MCF 10A (cell line): ENCODE results near the gene HYAL3. TPM values are rescaled to one million over a fixed set of nuclear protein-coding genes. Genes with fewer than 3 reads are reported as not detected.

Experiments used
- BruUV-seq: library from RNA; stranded (reverse); fragments of 400-500 nt; replicated peaks from 2 replicates; lab custom pipeline; 2021; lab: Mats Ljungman, UMichigan
- CTCF ChIA-PET: fragments of 300-600 bp; sonication (Branson Sonifier 250); formaldehyde crosslinking; extraction: SDS; loops from one replicate; lab custom pipeline; 2021; ENCODE audit warnings: antibody characterized with exemption, inconsistent platforms; lab: Yijun Ruan, JAX
- POLR2A ChIA-PET: fragments of 300-600, 350-650 bp; sonication (Branson Sonifier 250); formaldehyde crosslinking; extraction: SDS; loops from one replicate; lab custom pipeline; 2020; ENCODE audit warnings: antibody characterized with exemption, inconsistent platforms; lab: Yijun Ruan, JAX
- DNase-seq: peaks from one replicate; pipeline ENCODE4 v3.0.0-alpha.2; 2018; ENCODE audit not compliant: unreplicated experiment
- H3K27ac Mint-ChIP-seq: one replicate; pipeline ENCODE4 v1.8.0; 2022; ENCODE audit warnings: mild to moderate bottlenecking, low read depth, mixed read lengths; ENCODE audit not compliant: unreplicated experiment
- H3K27me3 Mint-ChIP-seq: one replicate; pipeline ENCODE4 v1.8.0; 2022; ENCODE audit warnings: mixed read lengths; ENCODE audit not compliant: insufficient read depth, unreplicated experiment
- H3K36me3 Mint-ChIP-seq: one replicate; pipeline ENCODE4 v1.8.0; 2022; ENCODE audit warnings: mild to moderate bottlenecking, moderate library complexity, mixed read lengths; ENCODE audit not compliant: insufficient read depth, unreplicated experiment
- H3K4me1 Mint-ChIP-seq: one replicate; pipeline ENCODE4 v1.8.0; 2022; ENCODE audit warnings: mixed read lengths; ENCODE audit not compliant: insufficient read depth, unreplicated experiment
- H3K4me3 Mint-ChIP-seq: one replicate; pipeline ENCODE4 v1.8.0; 2022; ENCODE audit warnings: mild to moderate bottlenecking, moderate library complexity, mixed read lengths; ENCODE audit not compliant: unreplicated experiment
- H3K9me3 Mint-ChIP-seq: one replicate; pipeline ENCODE4 v1.8.0; 2022; ENCODE audit warnings: mixed read lengths; ENCODE audit not compliant: unreplicated experiment
- CTCF ChIP-seq: fragments of 200-600 bp; IDR thresholded peaks from one replicate; pipeline ENCODE4 v1.8.0; 2022; ENCODE audit warnings: antibody characterized with exemption, mild to moderate bottlenecking; ENCODE audit not compliant: unreplicated experiment
- intact Hi-C: fragments of 100-400 bp; cut with micrococcal nuclease; formaldehyde crosslinking; loops from 2 replicates; pipeline ENCODE4 v1.14.1; 2022
- total RNA-seq: library from RNA; stranded (reverse); gene quantifications from 2 replicates; pipeline ENCODE4 v1.2.3, GENCODE V29; 2022

HYAL3 gene
- total RNA-seq, 1 experiment from 2014 or later = 2.3 TPM

GRCh38 chr3:50300681-50301254 is 1.6 kb upstream of the HYAL3 start:
- no peak for DNase-seq
- CTCF ChIA-PET = interaction anchor here (0.7 to 1.5 kb wide), 3 partner anchors 23 to 56 kb away, joined by 3 to 6 read pairs (median 3); partner anchors contain the start of gene HYAL2
- Mint-ChIP-seq H3K36me3 (no peaks in the 10 kb centered on the region), H3K27ac (peak overlapping the region; percentile 97), H3K27me3 (no peaks in the 10 kb centered on the region), H3K4me3 (peak overlapping the region; percentile 92), H3K4me1 (peaks cover 7% of the 10 kb centered on the region), H3K9me3 (no peaks in the 10 kb centered on the region)
- intact Hi-C loops = no loop called here
- no TSS peak for BruUV-seq
- POLR2A ChIA-PET = interaction anchor here (1.4 to 3.3 kb wide), 4 partner anchors 9 to 33 kb away, joined by 3 to 24 read pairs (median 3); partner anchors contain the start of gene TUSC2
- TF ChIP-seq CTCF = no peak

DNA sequence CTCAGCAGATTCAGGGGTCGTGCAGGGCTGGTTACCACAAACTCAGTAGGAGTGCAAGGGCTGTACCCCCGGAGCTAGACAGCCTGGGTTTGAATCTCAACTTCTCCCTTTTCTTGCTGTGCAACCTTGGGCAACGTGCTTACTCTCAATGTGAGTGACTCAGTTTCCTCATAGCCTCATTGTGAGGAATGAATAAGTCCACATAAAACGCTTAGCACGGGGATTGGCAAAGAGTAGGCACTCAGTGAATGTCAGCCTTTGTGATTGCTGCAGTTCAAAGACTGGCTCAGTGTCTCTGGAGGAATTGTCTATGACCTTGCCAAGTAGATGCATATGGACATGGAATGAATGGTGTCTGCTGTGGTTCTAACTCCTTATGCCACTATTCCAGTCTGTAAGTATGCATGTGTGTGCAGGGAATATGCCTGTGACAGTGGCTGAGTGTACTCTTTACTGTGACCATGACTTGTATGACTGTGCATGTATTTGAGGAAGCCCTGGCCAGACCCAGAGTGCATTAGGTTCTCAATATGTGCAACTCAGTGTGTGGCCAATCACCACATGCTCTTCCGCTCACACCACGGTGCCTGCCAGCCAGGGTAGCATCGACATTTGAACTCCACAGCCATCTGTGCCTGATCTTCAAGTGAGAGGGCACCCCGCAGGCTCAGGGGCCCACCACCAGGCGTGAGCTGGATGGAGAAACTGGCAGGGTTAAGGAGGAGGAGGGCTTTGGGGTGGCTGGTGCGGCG is 900 bp upstream of the HYAL3 start:
- Mint-ChIP-seq H3K27ac (peak overlapping the region; percentile 97), H3K4me1 (peaks cover 7% of the 10 kb centered on the region), H3K27me3 (no peaks in the 10 kb centered on the region), H3K9me3 (no peaks in the 10 kb centered on the region), H3K4me3 (peak overlapping the region; percentile 92), H3K36me3 (no peaks in the 10 kb centered on the region)
- ChIA-PET POLR2A (interaction anchor here (0.5 to 3.3 kb wide), 16 partner anchors 8 to 1199 kb away, joined by 3 to 30 read pairs (median 5); partner anchors contain the start of genes GNAI2 and TUSC2), CTCF (interaction anchor here (0.6 to 5.7 kb wide), 10 partner anchors 23 to 1084 kb away, joined by 3 to 30 read pairs (median 3); partner anchors contain the start of gene HYAL2)
- no peak for TF ChIP-seq CTCF
- intact Hi-C loops = loop anchor here (1.0 kb wide), 1 partner anchor 21 kb away; no protein-coding TSS in a partner anchor
- DNase-seq = no peak
- BruUV-seq = TSS peak; percentile 91

GRCh38 chr3:50299638-50299928 is 378 bp upstream of the HYAL3 start:
- intact Hi-C loops = loop anchor here (1.0 kb wide), 1 partner anchor 22 kb away; no protein-coding TSS in a partner anchor
- H3K27ac Mint-ChIP-seq = peak overlapping the region; percentile 97
- no peak for DNase-seq
- H3K4me1 Mint-ChIP-seq = peaks cover 7% of the 10 kb centered on the region
- no TSS peak for BruUV-seq
- H3K27me3 Mint-ChIP-seq = no peaks in the 10 kb centered on the region
- ChIA-PET CTCF (interaction anchor here (0.6 to 5.7 kb wide), 10 partner anchors 22 to 1085 kb away, joined by 3 to 30 read pairs (median 4); partner anchors contain the start of gene HYAL2), POLR2A (interaction anchor here (0.5 to 3.3 kb wide), 18 partner anchors 9 to 1753 kb away, joined by 3 to 30 read pairs (median 4); partner anchors contain the start of genes GNAI2, HEMK1, RAD54L2 and TUSC2)
- H3K9me3 Mint-ChIP-seq = no peaks in the 10 kb centered on the region
- no peak for TF ChIP-seq CTCF
- H3K4me3 Mint-ChIP-seq = peak overlapping the region; percentile 92
- H3K36me3 Mint-ChIP-seq = no peaks in the 10 kb centered on the region
